Measurements from ENCODE around the gene EDN1. TPM values are rescaled to one million over a fixed set of nuclear protein-coding genes. Genes with fewer than 3 reads are reported as not detected.

Gene EDN1
- 10 to 100 TPM in 3 of 6 donors, 1 to 10 TPM in 3; 6.5 to 40.6 (median 18.6) TPM for total RNA-seq

DNA sequence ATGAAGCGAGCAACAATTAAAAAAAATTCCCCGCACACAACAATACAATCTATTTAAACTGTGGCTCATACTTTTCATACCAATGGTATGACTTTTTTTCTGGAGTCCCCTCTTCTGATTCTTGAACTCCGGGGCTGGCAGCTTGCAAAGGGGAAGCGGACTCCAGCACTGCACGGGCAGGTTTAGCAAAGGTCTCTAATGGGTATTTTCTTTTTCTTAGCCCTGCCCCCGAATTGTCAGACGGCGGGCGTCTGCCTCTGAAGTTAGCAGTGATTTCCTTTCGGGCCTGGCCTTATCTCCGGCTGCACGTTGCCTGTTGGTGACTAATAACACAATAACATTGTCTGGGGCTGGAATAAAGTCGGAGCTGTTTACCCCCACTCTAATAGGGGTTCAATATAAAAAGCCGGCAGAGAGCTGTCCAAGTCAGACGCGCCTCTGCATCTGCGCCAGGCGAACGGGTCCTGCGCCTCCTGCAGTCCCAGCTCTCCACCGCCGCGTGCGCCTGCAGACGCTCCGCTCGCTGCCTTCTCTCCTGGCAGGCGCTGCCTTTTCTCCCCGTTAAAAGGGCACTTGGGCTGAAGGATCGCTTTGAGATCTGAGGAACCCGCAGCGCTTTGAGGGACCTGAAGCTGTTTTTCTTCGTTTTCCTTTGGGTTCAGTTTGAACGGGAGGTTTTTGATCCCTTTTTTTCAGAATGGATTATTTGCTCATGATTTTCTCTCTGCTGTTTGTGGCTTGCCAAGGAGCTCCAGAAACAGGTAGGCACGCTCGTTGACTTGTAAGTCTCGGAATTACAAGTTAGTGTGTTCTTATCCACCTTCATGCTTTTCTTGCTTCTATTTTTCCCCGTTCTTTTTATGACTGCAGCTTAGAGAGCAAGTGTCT is at the start of gene EDN1:
Gene EDN1, plus strand, starts transcription at position 429 of the 888 bp plus-strand sequence. Its CDS starts 269 bp downstream, at position 698.
- Histone ChIP-seq H3K27me3 (no peaks in the 10 kb centered on the region), H3K9me3 (no peaks in the 10 kb centered on the region), H3K36me3 (peaks cover 0 to 10% (median 0%) of the 10 kb centered on the region in 4 donors), H3K27ac (peak within 1 kb of the TSS; percentile 40 to 83 (median 80)), H3K4me3 (peak within 1 kb of the TSS; percentile 25 to 55 (median 48)), H3K4me1 (peaks cover 8 to 49% (median 12%) of the 10 kb centered on the region in 4 donors)
- DNase-seq (peak; percentile 89 to 93), ATAC-seq (ENCODE audit: low FRiP score in 2 of 2) (peak; percentile 88 to 94)
- WGBS, 2 donors, result 2% methylated on average over 28 to 38 of the region's 38 CpGs
- TF ChIP-seq POLR2AphosphoS5 (IDR thresholded peaks at IDR 0.05), result peak; percentile 51 to 54
- peak; percentile 31 to 74 (median 55) for TF ChIP-seq CTCF (IDR thresholded peaks at IDR 0.05)
- peak in 2 of 4 donors; percentile 68 for TF ChIP-seq POLR2A (IDR thresholded peaks at IDR 0.05)
- TF ChIP-seq EP300 (IDR thresholded peaks at IDR 0.05), result no peak

GRCh38 chr6:12241493-12242175 is 48.5 kb upstream of the EDN1 start:
- H3K36me3 ChIP-seq, result no peaks in the 10 kb centered on the region
- no peaks in the 10 kb centered on the region for H3K9me3 ChIP-seq
- peak in 1 of 4 donors; percentile 18 for TF ChIP-seq EP300 (IDR thresholded peaks at IDR 0.05)
- TF ChIP-seq POLR2AphosphoS5 (IDR thresholded peaks at IDR 0.05), result no peak
- H3K27ac ChIP-seq, result no peak overlapping the region
- ATAC-seq (ENCODE audit: low FRiP score in 2 of 2), result peak in 1 of 2 donors; percentile 73
- 64 to 71% methylated on average over 3 of the region's 3 CpGs for WGBS, 2 donors
- H3K4me1 ChIP-seq, result no peaks in the 10 kb centered on the region
- no peak for DNase-seq
- no peaks in the 10 kb centered on the region for H3K27me3 ChIP-seq
- no peak overlapping the region for H3K4me3 ChIP-seq

GRCh38 chr6:12243169-12243568 is 47.0 kb upstream of the EDN1 start:
- Histone ChIP-seq H3K9me3 (no peaks in the 10 kb centered on the region), H3K27ac (no peak overlapping the region), H3K36me3 (no peaks in the 10 kb centered on the region), H3K4me3 (no peak overlapping the region), H3K27me3 (no peaks in the 10 kb centered on the region), H3K4me1 (no peaks in the 10 kb centered on the region)
- no peak for DNase-seq
- TF ChIP-seq CTCF (IDR thresholded peaks at IDR 0.05), result no peak
- TF ChIP-seq POLR2A (IDR thresholded peaks at IDR 0.05), result no peak
- TF ChIP-seq POLR2AphosphoS5 (IDR thresholded peaks at IDR 0.05), result no peak
- no peak for TF ChIP-seq EP300 (IDR thresholded peaks at IDR 0.05)
- WGBS, 2 donors, result 87 to 89% methylated on average over 2 of the region's 2 CpGs
- no peak for ATAC-seq (ENCODE audit: low FRiP score in 2 of 2)

DNA sequence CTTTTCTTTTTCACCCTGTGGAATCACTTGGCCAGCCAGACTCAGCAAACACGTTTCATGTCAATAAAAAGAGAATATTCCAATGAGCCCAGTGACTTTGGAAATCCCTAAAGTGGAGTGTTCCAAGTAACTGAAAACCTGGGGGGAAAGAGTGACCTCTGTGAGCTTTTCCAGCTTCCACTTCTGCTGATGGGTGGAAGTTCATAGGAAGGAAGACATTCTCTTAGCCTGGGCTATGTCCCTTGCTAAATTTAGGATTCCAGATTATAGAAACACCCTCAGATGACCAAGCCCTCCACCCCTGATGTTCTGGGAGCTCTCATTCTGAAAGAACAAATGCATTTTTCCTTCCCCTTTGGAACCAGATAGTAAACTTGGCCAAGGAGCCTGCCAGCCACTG is 44.8 kb upstream of the EDN1 start:
- WGBS, 2 donors, result 67 to 84% methylated on average over 1 of the region's 1 CpG
- no peak for ATAC-seq (ENCODE audit: low FRiP score in 2 of 2)
- no peak for TF ChIP-seq POLR2A (IDR thresholded peaks at IDR 0.05)
- no peak for TF ChIP-seq POLR2AphosphoS5 (IDR thresholded peaks at IDR 0.05)
- TF ChIP-seq EP300 (IDR thresholded peaks at IDR 0.05), result no peak
- no peak for TF ChIP-seq CTCF (IDR thresholded peaks at IDR 0.05)
- no peak overlapping the region for H3K4me3 ChIP-seq
- no peak overlapping the region for H3K27ac ChIP-seq
- H3K27me3 ChIP-seq, result no peaks in the 10 kb centered on the region
- DNase-seq, result no peak
- no peaks in the 10 kb centered on the region for H3K9me3 ChIP-seq
- no peaks in the 10 kb centered on the region for H3K4me1 ChIP-seq
- H3K36me3 ChIP-seq, result no peaks in the 10 kb centered on the region
